ENCODE results near the gene IAH1. TPM values are rescaled to one million over a fixed set of nuclear protein-coding genes. Genes with fewer than 3 reads are reported as not detected.

The IAH1 gene
- total RNA-seq, 1 donor from 2014 or later: 51.9 TPM

GRCh38 chr2:9488583-9489547, 14.5 kb downstream of the IAH1 start:
- no peak for DNase-seq (ENCODE audit: low read depth)
- Histone ChIP-seq H3K36me3 (ENCODE audit: control insufficient read depth, insufficient read depth, low read length) (peaks cover 4% of the 10 kb centered on the region), H3K27me3 (ENCODE audit: control insufficient read depth, insufficient read depth, low read length) (no peaks in the 10 kb centered on the region), H3K4me3 (ENCODE audit: low read depth, low read length) (no peak overlapping the region)
- TF ChIP-seq CTCF (IDR thresholded peaks at IDR 0.05; ENCODE audit: insufficient read depth, low read length, poor library complexity, severe bottlenecking): no peak

GRCh38 chr2:9490789-9491188, 16.4 kb downstream of the IAH1 start:
- no peak for DNase-seq (ENCODE audit: low read depth)
- TF ChIP-seq CTCF (IDR thresholded peaks at IDR 0.05; ENCODE audit: insufficient read depth, low read length, poor library complexity, severe bottlenecking): no peak
- peaks cover 6% of the 10 kb centered on the region for H3K36me3 ChIP-seq (ENCODE audit: control insufficient read depth, insufficient read depth, low read length)
- H3K27me3 ChIP-seq (ENCODE audit: control insufficient read depth, insufficient read depth, low read length): no peaks in the 10 kb centered on the region
- H3K4me3 ChIP-seq (ENCODE audit: low read depth, low read length): no peak overlapping the region

- Histone ChIP-seq H3K4me3 (ENCODE audit: low read depth, low read length) (no peak overlapping the region), H3K36me3 (ENCODE audit: control insufficient read depth, insufficient read depth, low read length) (peaks cover 10% of the 10 kb centered on the region), H3K27me3 (ENCODE audit: control insufficient read depth, insufficient read depth, low read length) (no peaks in the 10 kb centered on the region)
- DNase-seq (ENCODE audit: low read depth): no peak
- no peak for TF ChIP-seq CTCF (IDR thresholded peaks at IDR 0.05; ENCODE audit: insufficient read depth, low read length, poor library complexity, severe bottlenecking)
Measured at GRCh38 chr2:9492927-9493326, 18.6 kb downstream of the IAH1 start.

GRCh38 chr2:9493478-9493877, 19.1 kb downstream of the IAH1 start:
- TF ChIP-seq CTCF (IDR thresholded peaks at IDR 0.05; ENCODE audit: insufficient read depth, low read length, poor library complexity, severe bottlenecking): no peak
- Histone ChIP-seq H3K27me3 (ENCODE audit: control insufficient read depth, insufficient read depth, low read length) (no peaks in the 10 kb centered on the region), H3K36me3 (ENCODE audit: control insufficient read depth, insufficient read depth, low read length) (peaks cover 10% of the 10 kb centered on the region), H3K4me3 (ENCODE audit: low read depth, low read length) (no peak overlapping the region)
- no peak for DNase-seq (ENCODE audit: low read depth)

- H3K36me3 ChIP-seq (ENCODE audit: control insufficient read depth, insufficient read depth, low read length): peaks cover 10% of the 10 kb centered on the region
- no peaks in the 10 kb centered on the region for H3K27me3 ChIP-seq (ENCODE audit: control insufficient read depth, insufficient read depth, low read length)
- no peak overlapping the region for H3K4me3 ChIP-seq (ENCODE audit: low read depth, low read length)
- no peak for DNase-seq (ENCODE audit: low read depth)
- no peak for TF ChIP-seq CTCF (IDR thresholded peaks at IDR 0.05; ENCODE audit: insufficient read depth, low read length, poor library complexity, severe bottlenecking)
Measured at GRCh38 chr2:9494081-9494480, 19.7 kb downstream of the IAH1 start.
